Mesendoderm (in vitro differentiated cells): ENCODE measurements around the gene SPEM3.
"Not testable (repeated sequence)": the region's sequence is repeated elsewhere in the genome, so short reads cannot be mapped to it uniquely, and the experiment has no call there.

Experiments used
- DNase-seq: peaks from one replicate; pipeline ENCODE4 v3.0.0; 2013
- H2AK5ac ChIP-seq: 2 replicates; pipeline ENCODE4 v1.6.1; 2013; ENCODE audit warnings: low read length, inconsistent platforms
- H2BK120ac ChIP-seq: 2 replicates; pipeline ENCODE4 v1.6.1; 2013; ENCODE audit warnings: low read depth, mild to moderate bottlenecking, low read length, moderate library complexity, mixed read lengths
- H2BK15ac ChIP-seq: replicated peaks from 2 replicates; pipeline ENCODE4 v1.6.1; 2013; ENCODE audit warnings: low read depth, mild to moderate bottlenecking, moderate library complexity
- H2BK5ac ChIP-seq: 2 replicates; pipeline ENCODE4 v1.6.1; 2013; ENCODE audit warnings: low read length, inconsistent platforms
- H3K18ac ChIP-seq: 2 replicates; pipeline ENCODE4 v1.6.1; 2013; ENCODE audit warnings: mild to moderate bottlenecking, low read length, mixed read lengths
- H3K23ac ChIP-seq: one replicate; pipeline ENCODE4 v1.6.1; 2013; ENCODE audit warnings: low read length
- H3K27ac ChIP-seq: 2 replicates; pipeline ENCODE4 v1.5.1; 2013; ENCODE audit warnings: low read depth, mild to moderate bottlenecking, inconsistent platforms, low read length, moderate library complexity
- H3K27me3 ChIP-seq: 2 replicates; pipeline ENCODE4 v1.6.1; 2013; ENCODE audit warnings: low read length, control low read depth, mild to moderate bottlenecking, inconsistent platforms; ENCODE audit not compliant: insufficient read depth, poor library complexity
- H3K36me3 ChIP-seq: 2 replicates; pipeline ENCODE4 v1.6.1; 2013; ENCODE audit warnings: low read length, inconsistent platforms; ENCODE audit not compliant: control insufficient read depth, insufficient read depth
- H3K4ac ChIP-seq: one replicate; pipeline ENCODE4 v1.6.1; 2013; ENCODE audit warnings: low read depth, mild to moderate bottlenecking, low read length, moderate library complexity
- H3K4me1 ChIP-seq: 2 replicates; pipeline ENCODE4 v1.6.1; 2013; ENCODE audit warnings: low read depth, low read length, inconsistent platforms; ENCODE audit not compliant: control insufficient read depth
- H3K4me2 ChIP-seq: 2 replicates; pipeline ENCODE4 v1.6.1; 2013; ENCODE audit warnings: low read length
- H3K4me3 ChIP-seq: 2 replicates; pipeline ENCODE4 v1.5.1; 2013; ENCODE audit warnings: mild to moderate bottlenecking, low read length
- H3K56ac ChIP-seq: one replicate; pipeline ENCODE4 v1.6.1; 2013; ENCODE audit warnings: low read length
- H3K79me1 ChIP-seq: 2 replicates; pipeline ENCODE4 v1.6.1; 2013; ENCODE audit warnings: low read length, inconsistent platforms
- H3K79me2 ChIP-seq: 2 replicates; pipeline ENCODE4 v1.6.1; 2013; ENCODE audit warnings: mild to moderate bottlenecking, low read length; ENCODE audit not compliant: control insufficient read depth, insufficient read depth
- H3K9ac ChIP-seq: 2 replicates; pipeline ENCODE4 v1.6.1; 2013; ENCODE audit warnings: low read length, inconsistent platforms
- H4K5ac ChIP-seq: one replicate; pipeline ENCODE4 v1.6.1; 2013; ENCODE audit warnings: low read length
- H4K8ac ChIP-seq: one replicate; pipeline ENCODE4 v1.6.1; 2013; ENCODE audit warnings: low read depth, mild to moderate bottlenecking, control low read depth, low read length, moderate library complexity
- WGBS: extraction: QIAGEN DNeasy Blood & Tissue Kit; methylation state at CpG from one replicate; pipeline ENCODE4 v1.1.7; 2013; ENCODE audit warnings: low lambda C conversion rate, missing lambda C conversion rate; ENCODE audit not compliant: insufficient coverage; ENCODE audit errors: extremely low coverage; 5-methylcytosine and 5-hydroxymethylcytosine counted together

The SPEM3 gene

DNA sequence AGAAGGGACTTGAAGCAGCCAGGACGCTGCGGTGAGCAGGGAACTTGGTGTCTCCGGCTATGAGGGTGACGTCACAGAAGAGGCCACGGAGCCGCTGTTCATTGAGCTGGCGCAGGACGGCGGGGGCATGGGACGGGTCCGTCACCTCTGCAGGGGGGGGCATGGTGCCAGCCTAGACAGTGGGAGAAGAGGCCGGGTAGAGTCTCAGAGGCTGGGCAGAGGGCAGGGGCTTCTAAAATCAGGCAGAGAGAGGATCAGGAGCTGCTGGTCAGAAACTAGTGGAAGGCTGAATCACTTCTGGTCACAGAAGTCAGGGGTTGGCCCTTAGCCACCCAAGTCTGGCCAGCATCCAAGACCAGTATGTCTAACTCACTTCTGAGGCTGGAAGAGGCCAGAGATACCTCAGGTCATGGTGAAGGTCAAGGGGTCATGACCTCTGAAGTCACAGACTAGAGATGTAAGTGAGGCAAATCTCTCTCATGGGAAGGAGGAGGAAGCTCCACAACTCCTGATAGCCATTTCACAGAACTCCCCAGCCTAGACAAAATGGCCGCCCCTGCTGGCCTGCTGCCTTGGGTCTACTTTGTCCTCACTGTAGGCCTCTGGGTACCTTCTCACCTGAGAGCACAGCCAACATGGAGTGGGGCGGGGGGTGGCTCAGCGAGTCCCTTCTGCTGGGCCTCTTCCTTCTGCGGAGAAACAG, 38.1 kb downstream of the SPEM3 start:
- Histone ChIP-seq H2BK15ac (no peak overlapping the region), H2BK5ac (no peak overlapping the region), H3K27ac (no peak overlapping the region), H3K56ac (no peak overlapping the region), H3K79me2 (no peaks in the 10 kb centered on the region), H3K27me3 (no peaks in the 10 kb centered on the region), H4K5ac (no peak overlapping the region), H2AK5ac (no peak overlapping the region), H4K8ac (no peak overlapping the region), H3K4me2 (no peak overlapping the region), H2BK120ac (no peak overlapping the region), H3K9ac (no peak overlapping the region), H3K79me1 (peaks cover 4% of the 10 kb centered on the region), H3K4me1 (no peaks in the 10 kb centered on the region), H3K18ac (no peak overlapping the region), H3K23ac (no peak overlapping the region), H3K4me3 (no peak overlapping the region), H3K4ac (no peak overlapping the region), H3K36me3 (peaks cover 3% of the 10 kb centered on the region)
- WGBS = no CpG with 5 or more reads among the region's 16 CpGs
- DNase-seq = no peak

DNA sequence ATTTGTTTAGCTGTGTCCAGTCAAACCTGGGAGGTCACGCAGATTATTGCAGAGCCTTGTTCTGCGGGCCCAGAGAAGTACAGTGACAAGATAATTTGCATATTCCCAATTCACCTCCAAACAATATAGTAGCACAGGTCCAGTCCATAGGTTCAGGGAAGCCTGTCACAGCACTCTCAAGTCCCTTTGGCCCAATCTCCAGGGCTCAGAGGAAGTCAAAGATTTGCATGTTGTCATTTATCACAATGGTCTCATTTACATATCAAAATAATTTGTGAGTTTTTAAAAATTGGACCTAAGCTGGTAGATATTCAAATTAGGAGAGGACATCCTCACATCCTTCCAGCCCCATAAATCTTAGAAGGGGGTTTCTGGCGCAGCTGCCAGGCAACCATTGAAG, 38.8 kb downstream of the SPEM3 start:
- Histone ChIP-seq H2AK5ac (no peak overlapping the region), H3K9ac (no peak overlapping the region), H4K5ac (no peak overlapping the region), H3K79me1 (peaks cover 5% of the 10 kb centered on the region), H4K8ac (no peak overlapping the region), H3K27me3 (no peaks in the 10 kb centered on the region), H3K36me3 (peaks cover 3% of the 10 kb centered on the region), H3K18ac (no peak overlapping the region), H2BK5ac (no peak overlapping the region), H3K79me2 (no peaks in the 10 kb centered on the region), H3K4me1 (no peaks in the 10 kb centered on the region), H3K23ac (no peak overlapping the region), H3K4me3 (no peak overlapping the region), H3K56ac (no peak overlapping the region), H3K4me2 (no peak overlapping the region), H3K27ac (no peak overlapping the region), H3K4ac (no peak overlapping the region), H2BK15ac (no peak overlapping the region), H2BK120ac (no peak overlapping the region)
- DNase-seq = no peak
- no CpG with 5 or more reads among the region's 3 CpGs for WGBS

DNA sequence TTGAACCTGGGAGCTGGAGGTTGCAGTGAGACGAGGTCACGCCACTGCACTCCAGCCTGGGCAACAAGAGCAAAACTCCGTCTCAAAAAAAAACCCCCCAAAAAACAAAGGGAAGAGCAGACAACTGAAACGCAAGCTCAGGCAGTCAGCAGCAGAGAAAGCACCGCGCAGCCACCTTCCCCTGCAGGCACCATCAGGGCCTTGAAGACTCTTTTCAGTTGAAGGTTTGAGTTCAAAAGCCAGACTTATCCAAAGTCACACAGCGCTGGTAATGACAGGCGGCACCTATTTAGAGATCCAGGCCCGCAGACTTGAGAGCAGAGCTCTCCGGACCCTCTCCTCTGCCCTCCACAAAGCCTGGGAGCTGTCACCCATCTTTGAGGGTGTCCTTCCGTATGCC, 39.6 kb downstream of the SPEM3 start:
- H2AK5ac ChIP-seq = no peak overlapping the region
- WGBS = no CpG with 5 or more reads among the region's 11 CpGs
- no peak overlapping the region for H2BK5ac ChIP-seq
- no peak overlapping the region for H3K56ac ChIP-seq
- DNase-seq = no peak
- H3K18ac ChIP-seq = no peak overlapping the region
- no peaks in the 10 kb centered on the region for H3K79me2 ChIP-seq
- H3K79me1 ChIP-seq = peaks cover 5% of the 10 kb centered on the region
- H2BK15ac ChIP-seq = no peak overlapping the region
- no peak overlapping the region for H3K4me2 ChIP-seq
- H3K9ac ChIP-seq = no peak overlapping the region
- H3K4me1 ChIP-seq = no peaks in the 10 kb centered on the region
- H4K8ac ChIP-seq = no peak overlapping the region
- no peak overlapping the region for H3K4me3 ChIP-seq
- H3K36me3 ChIP-seq = peaks cover 3% of the 10 kb centered on the region
- no peak overlapping the region for H3K4ac ChIP-seq
- H3K23ac ChIP-seq = no peak overlapping the region
- H3K27me3 ChIP-seq = no peaks in the 10 kb centered on the region
- H2BK120ac ChIP-seq = no peak overlapping the region
- H4K5ac ChIP-seq = no peak overlapping the region
- H3K27ac ChIP-seq = no peak overlapping the region

DNA sequence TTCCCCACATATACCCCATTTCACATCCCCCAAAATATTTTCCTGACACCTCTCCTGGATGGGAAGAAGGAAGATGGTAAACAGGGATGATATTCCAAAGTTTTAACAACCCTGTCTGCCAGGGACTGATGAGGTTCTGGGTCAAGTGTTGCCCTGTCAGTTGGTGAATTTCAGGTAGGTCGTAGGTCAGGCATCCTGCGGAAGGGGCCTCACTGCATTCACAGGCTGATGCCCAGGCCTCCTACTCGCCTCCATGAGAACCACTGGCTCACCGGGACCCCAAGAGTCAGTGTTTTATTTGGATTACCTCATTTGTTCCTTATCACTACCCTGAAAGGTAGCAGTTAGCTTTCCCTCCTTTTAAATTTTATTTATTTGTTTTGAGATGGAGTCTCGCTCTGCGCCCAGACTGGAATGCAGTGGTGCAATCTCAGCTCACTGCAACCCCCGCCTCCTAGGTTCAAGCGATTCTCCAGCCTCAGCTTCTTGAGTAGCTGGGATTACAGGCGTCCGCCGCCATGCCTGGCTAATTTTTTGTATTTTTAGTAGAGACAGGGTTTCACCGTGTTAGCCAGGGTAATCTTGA, 40.2 kb downstream of the SPEM3 start:
- DNase-seq = no peak
- Histone ChIP-seq H2BK15ac (no peak overlapping the region), H3K79me1 (peaks cover 5% of the 10 kb centered on the region), H3K27ac (no peak overlapping the region), H3K79me2 (no peaks in the 10 kb centered on the region), H4K8ac (no peak overlapping the region), H2BK5ac (no peak overlapping the region), H3K36me3 (peaks cover 3% of the 10 kb centered on the region), H4K5ac (no peak overlapping the region), H3K4me1 (no peaks in the 10 kb centered on the region), H3K4me3 (no peak overlapping the region), H3K56ac (no peak overlapping the region), H3K9ac (no peak overlapping the region), H3K4me2 (no peak overlapping the region), H2AK5ac (no peak overlapping the region), H3K4ac (no peak overlapping the region), H2BK120ac (no peak overlapping the region), H3K18ac (no peak overlapping the region), H3K27me3 (no peaks in the 10 kb centered on the region), H3K23ac (no peak overlapping the region)
- no CpG with 5 or more reads among the region's 12 CpGs for WGBS

DNA sequence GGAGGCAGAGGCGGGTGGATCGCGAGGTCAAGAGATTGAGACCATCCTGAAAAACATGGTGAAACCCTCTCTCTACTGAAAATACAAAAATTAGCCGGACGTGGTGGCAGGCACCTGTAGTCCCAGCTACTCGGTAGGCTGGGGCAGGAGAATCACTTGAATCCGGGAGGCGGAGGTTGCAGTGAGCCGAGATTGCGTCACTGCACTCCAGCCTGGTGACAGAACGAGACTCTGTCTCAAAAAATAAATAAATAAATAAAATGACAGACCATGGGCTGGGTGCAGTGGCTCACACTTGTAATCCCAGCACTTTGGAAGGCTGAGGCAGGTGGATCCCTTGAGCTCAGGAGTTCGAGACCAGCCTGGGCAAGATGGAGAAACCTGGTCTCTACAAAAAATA, 41.2 kb downstream of the SPEM3 start:
- not testable (repeated sequence) for H3K4me1 ChIP-seq, H3K79me1 ChIP-seq, H2BK5ac ChIP-seq, H3K9ac ChIP-seq, H3K27me3 ChIP-seq, H3K23ac ChIP-seq, H3K4me2 ChIP-seq, H4K5ac ChIP-seq, H3K18ac ChIP-seq, H2BK15ac ChIP-seq, H2BK120ac ChIP-seq, H3K4ac ChIP-seq, H3K27ac ChIP-seq, H2AK5ac ChIP-seq, H3K56ac ChIP-seq, H3K4me3 ChIP-seq, H3K79me2 ChIP-seq, H4K8ac ChIP-seq, DNase-seq, H3K36me3 ChIP-seq
- no CpG with 5 or more reads among the region's 12 CpGs for WGBS
